NCI-H524 treated with DMSO at 0.1 percent for 48 hours (cell line): ENCODE data around the gene TGFB2.

Source experiments
- DNase-seq: peaks from one replicate; lab custom pipeline; 2025; lab: John Stamatoyannopoulos, UW

TGFB2 gene

DNA sequence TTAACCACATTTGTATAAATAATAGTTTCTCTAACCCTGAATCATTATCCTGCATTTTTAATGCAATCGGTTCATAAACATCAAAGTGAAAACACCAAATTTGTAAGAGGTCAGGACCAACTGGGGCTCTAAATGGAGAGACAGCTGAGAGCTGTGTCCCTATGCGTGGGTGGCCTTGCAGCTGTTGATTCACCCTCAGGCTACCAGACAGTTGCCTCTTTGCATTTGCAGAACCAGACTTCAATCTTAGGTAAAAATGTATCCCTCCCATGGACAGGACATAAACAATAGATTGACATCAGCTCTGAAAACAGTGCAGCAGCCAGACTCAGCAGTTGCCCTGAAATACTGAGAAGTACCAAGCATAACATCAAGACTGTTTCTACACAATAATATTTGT is 8.8 kb upstream of the TGFB2 start:
- DNase-seq: no peak

- no peak for DNase-seq
These were observed 5.8 kb upstream of the TGFB2 start for GRCh38 chr1:218339267-218339831.

DNA sequence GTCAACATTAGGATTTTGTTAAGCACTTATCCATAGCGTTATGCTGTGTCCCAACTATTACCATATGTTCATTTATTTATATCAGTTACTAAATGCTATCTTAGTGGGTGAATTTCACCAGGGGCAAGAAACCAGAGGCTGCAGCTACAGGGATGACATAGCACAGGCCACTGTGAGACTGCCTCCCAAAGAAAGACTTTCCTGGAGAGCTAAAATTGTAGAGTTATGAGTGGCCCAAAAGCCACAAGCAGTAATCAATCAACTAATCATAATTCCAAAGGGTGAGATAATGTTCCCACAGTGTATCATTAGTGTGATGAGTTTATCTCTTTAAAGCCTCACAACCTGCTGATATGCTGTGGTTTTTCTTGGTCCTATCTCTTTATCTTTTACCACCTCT is 3.8 kb upstream of the TGFB2 start:
- DNase-seq: no peak

DNA sequence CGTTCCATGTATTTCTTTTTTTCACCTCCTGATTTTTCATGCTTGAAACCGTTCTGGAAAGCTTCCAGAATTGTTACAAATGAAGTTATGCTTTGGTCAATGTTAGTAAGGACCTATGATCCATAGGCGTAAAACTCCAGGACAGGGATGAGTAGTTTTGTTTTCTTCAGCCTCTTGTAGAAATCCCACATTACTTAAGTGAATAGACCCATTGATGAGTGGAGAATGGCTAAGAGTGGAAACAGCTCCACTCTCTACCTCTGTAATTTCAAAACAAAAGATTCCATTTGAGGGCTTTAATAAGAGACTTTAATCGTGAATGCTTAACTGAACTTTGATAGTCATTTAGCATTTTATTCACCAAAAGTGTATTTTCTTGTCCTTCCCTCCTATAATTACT is 3.0 kb upstream of the TGFB2 start:
- DNase-seq: no peak

DNA sequence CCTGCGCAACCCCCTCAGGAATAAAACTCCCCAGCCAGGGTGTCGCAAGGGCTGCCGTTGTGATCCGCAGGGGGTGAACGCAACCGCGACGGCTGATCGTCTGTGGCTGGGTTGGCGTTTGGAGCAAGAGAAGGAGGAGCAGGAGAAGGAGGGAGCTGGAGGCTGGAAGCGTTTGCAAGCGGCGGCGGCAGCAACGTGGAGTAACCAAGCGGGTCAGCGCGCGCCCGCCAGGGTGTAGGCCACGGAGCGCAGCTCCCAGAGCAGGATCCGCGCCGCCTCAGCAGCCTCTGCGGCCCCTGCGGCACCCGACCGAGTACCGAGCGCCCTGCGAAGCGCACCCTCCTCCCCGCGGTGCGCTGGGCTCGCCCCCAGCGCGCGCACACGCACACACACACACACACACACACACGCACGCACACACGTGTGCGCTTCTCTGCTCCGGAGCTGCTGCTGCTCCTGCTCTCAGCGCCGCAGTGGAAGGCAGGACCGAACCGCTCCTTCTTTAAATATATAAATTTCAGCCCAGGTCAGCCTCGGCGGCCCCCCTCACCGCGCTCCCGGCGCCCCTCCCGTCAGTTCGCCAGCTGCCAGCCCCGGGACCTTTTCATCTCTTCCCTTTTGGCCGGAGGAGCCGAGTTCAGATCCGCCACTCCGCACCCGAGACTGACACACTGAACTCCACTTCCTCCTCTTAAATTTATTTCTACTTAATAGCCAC is 696 bp downstream of the TGFB2 start:
- DNase-seq: no peak

GRCh38 chr1:218346391-218347204 is 1.5 kb downstream of the TGFB2 start:
- DNase-seq: no peak

DNA sequence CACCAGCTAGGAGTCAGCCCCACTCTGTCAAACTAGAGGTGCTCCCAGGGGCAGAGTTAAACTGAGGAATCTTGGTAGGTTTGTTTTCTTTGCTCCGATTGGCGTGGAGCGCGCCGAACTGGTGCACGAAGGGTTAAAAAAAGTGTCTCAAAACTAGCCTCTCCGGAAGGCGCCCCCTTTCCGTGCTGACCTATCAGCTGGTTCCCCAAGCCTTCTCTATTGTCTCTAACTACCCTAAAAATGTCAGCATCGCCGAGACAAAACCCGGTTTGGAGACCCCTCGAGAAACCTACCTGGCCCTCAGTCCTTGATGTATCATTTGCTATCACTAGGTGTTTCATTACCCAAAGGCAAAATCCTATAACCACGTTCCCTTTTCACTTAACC is 2.2 kb downstream of the TGFB2 start:
- no peak for DNase-seq

- no peak for DNase-seq
These were observed 2.8 kb downstream of the TGFB2 start for GRCh38 chr1:218347723-218348627.

DNA sequence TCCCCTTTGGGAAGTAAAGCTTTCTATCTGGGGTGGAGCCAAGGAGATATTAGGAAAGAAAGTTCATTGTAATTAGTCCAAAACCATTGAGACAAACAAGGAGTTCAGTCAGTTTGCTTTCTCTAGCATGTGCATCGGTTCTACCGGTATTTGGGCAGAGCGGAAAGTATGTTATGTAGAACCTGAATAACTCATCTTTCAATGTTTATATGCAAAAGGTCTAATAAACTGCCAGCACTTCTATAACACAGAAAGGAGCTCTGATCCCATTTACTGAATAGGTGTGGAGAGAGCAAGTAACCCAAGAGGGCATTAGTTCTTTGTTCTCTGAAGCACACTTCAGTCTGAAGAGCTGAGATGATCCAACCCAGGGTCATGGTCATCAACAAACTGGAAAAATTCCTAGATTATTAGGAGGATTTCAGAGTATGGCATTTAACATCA is 3.5 kb downstream of the TGFB2 start:
- no peak for DNase-seq

DNA sequence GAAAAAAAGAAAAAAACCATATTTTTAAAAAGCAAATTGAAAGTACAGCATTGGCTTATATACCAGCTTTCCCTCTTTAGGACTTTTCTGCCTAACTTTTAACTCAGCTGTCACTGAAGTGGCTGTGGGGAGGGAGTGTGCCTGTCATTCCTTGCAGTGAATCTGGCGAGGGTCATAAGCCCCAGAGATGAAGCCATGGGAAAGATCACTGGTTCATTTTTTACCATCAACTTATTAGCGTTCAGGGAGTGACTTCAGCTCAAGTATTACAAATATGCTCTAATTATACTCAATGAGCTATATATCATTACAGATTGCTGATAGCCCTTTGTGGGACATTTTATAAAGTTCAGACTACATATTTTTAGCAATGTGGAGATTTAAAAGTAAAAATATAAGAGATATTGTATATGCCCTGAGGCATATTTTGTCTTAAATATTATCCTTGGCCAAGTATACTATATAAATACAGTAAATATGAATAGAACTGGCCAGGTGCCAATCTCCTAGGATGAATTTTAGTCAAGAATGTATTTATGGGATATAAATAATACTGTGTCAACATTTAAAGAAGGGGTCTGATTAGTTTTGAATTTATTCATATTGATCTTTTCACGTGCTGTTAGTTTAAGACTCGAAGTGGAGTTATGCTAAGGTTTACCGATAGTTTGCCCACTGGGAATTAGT is 4.4 kb downstream of the TGFB2 start:
- no peak for DNase-seq

DNA sequence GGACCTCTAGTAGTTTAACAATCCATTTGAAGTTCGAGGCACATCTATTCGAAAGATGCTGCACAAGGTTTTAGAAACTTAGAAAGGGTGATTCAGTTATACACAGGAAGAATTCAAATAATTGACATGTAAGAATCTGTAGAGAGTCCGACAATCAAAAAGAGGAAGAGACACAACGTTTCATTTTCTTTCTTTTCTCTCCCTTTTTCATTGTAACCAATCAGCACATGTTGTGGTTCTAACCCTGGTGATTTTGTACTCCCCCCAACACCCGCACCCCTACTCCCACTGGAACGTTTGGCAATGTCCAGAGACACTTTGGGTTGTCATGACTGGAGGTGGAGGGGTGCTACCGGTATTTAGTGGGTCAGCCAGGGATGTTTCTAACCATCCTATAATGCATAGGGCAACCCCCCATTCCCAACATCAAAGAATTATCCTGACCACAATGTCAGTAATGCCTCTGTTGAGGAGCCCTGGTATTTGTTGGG is 4.9 kb downstream of the TGFB2 start:
- DNase-seq: no peak

DNA sequence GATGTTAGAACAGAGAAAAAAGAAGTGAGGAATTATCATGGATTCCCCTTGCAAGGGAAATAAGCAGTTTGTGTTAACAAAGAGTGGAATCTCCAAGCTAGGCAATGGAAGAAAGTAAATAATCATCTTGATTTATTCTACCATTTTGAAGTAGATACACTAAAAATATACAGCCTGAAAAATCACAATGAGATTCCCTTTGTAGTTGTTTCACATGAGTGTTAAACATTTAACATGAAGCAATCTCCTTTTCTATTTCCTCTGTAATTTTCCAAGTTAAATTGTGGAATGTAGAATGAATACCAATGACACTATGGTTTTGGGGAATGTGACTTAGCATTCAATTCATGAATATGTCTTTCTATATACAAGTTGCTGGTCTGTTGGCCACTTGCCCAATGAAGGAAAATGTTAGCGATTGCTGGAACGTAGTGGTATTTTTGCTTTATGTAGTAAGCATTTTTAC is 5.7 kb downstream of the TGFB2 start:
- no peak for DNase-seq

DNA sequence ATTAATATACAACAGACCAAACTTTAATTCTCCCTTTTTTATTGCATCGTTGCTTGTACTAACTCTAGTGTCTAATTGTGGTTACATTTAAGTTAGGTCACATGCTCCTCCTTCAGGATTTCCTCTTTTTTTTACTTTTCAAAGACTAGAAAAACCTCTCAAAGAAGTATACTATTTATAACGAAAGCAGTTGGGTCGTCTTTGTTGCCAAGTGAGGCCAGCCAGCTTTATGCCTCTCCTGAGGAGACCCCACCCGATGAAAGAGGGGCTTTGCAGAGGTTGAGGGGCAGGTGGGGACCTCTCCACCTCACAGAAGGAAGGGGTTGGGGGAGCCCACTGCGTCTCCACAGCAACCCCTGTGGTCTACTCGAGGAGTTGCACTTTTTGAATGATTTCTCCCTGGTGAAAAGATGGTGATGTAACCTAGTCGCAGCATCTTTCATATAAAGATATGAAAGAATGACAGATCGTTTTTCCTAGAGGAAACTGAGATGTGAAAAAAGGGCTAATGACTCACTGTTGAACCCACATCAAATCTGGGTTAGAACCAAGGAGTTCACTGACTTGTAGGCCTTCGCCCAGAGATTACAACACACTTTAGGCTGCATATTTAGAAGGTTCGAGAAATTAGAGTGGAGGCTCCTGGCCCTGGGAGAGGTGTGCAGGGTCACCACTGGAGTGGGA is 6.4 kb downstream of the TGFB2 start:
- DNase-seq: no peak

- no peak for DNase-seq
These were observed 6.9 kb downstream of the TGFB2 start for GRCh38 chr1:218352075-218352438.

DNA sequence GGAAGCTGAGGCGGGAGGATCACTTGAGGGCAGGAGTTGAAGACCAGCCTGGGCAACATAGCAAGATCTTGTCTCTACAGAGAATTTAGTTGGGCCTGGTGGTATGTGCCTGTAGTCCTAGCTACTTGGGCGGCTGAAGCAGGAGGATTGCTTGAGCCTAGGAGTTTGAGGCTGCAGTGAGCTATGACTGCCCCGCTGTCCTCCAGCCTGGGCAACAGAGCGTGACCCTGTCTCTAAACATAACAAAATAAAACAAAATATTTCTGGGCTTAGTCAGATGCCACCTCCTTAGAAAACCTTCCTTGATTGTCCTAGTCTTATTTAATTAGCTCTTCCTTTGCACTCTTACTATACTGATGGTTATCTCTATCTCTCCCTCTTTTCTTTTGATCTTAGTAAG is 8.5 kb downstream of the TGFB2 start:
- DNase-seq: no peak

DNA sequence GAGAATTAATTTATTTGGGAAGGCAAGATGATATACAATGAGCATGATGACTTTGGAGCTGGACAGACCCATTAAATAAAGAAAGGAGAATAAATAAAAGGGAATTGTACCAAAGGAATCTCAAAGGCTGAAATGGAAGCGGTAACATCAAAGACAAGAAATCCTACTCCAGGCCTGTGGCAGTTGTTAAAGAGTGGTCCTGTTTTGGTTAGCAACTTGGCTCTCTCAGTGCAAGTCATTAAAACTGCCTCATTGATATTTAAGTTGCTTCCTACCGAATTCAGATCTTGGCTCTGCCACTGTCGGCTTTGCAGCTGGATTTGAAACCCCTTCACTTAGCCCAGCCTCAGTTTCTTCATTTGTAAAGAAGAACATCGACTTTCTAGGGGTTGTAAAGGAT is 10.1 kb downstream of the TGFB2 start:
- DNase-seq: no peak

DNA sequence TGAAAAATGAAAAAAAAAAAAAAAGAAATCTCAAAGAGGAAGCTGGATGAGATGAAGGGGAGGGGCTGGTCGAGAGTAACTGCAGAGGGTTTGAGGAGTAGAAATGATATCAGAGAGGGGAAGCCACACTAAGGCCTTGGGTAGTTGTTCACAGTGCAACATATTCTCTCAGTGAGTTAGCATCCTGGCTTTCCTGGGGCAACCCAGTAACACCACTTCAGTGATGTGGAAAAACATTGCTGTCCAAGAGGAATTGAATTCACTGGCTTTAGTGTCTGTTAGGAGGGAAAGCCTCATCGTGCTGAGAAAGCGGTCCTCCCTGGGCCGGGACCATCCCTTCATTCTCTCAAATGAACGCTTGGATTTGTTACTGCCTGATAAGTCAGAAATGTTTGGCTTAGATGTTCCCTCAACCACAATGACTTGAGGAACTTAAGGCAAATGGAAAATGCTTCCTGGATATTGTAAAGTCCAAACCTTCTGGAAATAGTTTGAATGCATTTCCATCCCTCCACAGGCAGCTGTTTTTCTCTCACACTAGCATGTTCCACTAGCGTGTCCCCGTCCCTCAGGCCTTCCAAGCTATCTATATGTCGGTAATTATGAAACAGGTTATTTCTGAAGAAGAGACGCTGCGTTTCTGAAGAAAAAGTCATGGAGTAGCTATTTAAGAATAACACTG is 12.2 kb downstream of the TGFB2 start:
- DNase-seq: no peak

DNA sequence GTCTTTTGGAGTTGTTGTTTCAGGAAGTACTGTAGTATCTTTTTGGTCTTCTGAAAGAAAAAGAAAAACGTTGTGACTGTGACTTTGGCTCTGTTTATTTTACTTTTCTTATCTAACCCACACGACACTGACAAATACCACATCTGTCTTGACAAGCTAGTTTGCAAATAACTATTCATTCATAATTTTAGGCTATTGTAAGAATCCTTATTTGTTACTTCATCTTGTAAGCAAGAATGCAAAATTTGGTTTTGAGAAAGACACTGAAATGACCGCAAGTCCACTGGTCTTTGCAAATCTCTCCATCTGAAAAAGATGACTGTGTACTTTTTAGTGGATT is 12.7 kb downstream of the TGFB2 start:
- no peak for DNase-seq

DNA sequence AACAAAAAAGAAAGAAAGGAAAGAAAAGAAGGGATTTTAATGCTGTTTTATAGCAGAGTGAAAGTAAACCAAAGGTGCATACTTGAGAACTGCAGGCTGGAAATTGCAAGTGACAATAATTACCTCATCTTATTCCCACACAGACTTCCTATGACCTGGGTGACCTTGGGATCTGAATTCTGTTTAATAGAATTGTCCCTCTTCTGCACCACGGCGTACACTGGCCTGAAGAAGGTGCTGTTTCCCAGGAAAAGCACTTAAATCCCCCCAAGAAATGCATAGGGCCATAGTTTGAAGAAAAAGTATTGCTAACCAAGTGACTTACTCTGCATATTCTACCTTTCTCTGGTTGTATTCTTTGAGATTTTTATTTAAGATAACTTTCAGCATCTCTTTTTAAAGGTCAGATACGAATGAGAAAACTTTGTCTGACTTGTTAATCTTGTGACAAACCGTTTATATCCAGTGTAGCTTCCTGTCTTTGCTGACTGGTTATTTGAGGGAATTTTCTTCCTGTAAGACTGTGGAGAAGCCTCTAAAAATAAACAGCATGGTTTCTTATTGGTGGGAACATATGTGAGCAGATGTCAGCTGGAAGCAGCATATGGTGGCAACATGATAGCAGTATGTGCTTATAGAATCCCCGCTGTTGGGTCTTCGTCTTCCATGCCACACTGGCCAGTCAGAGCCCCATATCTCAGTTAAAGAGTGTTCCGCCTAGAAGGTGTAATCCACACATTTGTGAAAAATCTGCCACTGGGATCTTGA is 16.3 kb downstream of the TGFB2 start:
- DNase-seq: peak; percentile 94
